PC-3 (cell line): ENCODE results near the gene CAMTA1. TPM values are rescaled to one million over a fixed set of nuclear protein-coding genes. Genes with fewer than 3 reads are reported as not detected.

Source experiments
- ATAC-seq: fragments of 200-7000 bp; cut with Tn5 transposase; 2 replicates; pipeline ENCODE4 v1.9.1; 2020; ENCODE audit warnings: mild to moderate bottlenecking, moderate library complexity
- BruUV-seq: library from RNA; stranded (reverse); fragments of 400-500 nt; replicated peaks from 2 replicates; lab custom pipeline; 2021; lab: Mats Ljungman, UMichigan
- CTCF ChIA-PET: fragments of 300-600 bp; sonication (Branson Sonifier 250); formaldehyde crosslinking; loops from one replicate; lab custom pipeline; 2022; ENCODE audit warnings: antibody characterized with exemption; lab: Charles Lee
- POLR2A ChIA-PET: fragments of 300-600 bp; sonication (Branson Sonifier 250); formaldehyde crosslinking; loops from one replicate; lab custom pipeline; 2022; ENCODE audit warnings: antibody characterized with exemption; ENCODE audit not compliant: unreplicated experiment; lab: Charles Lee
- DNase-seq: peaks from one replicate; pipeline ENCODE4 v3.0.0-alpha.2; 2015
- H2AFZ ChIP-seq: fragments of 300-600 bp; sonication (generic); 2 replicates; pipeline ENCODE4 v1.6.0; 2016; ENCODE audit warnings: antibody characterized with exemption, low read length
- H3F3A ChIP-seq: fragments of 300-600 bp; sonication (generic); one replicate; pipeline ENCODE4 v1.6.0; 2017; ENCODE audit warnings: antibody characterized with exemption, low read length, control low read depth, mild to moderate bottlenecking; ENCODE audit not compliant: unreplicated experiment
- H3K27ac ChIP-seq: fragments of 300-600 bp; sonication (generic); 2 replicates; pipeline ENCODE4 v1.5.1; 2016; ENCODE audit warnings: mild to moderate bottlenecking, low read length
- H3K27me3 ChIP-seq: fragments of 300-600 bp; sonication (generic); 2 replicates; pipeline ENCODE4 v1.6.1; 2016; ENCODE audit warnings: low read length, mixed read lengths
- H3K36me3 ChIP-seq: fragments of 300-600 bp; sonication (generic); 2 replicates; pipeline ENCODE4 v1.6.1; 2016; ENCODE audit warnings: low read depth, mixed run types, low read length, mixed read lengths
- H3K4me1 ChIP-seq: fragments of 300-600 bp; sonication (generic); 2 replicates; pipeline ENCODE4 v1.5.1; 2016; ENCODE audit warnings: low read length; ENCODE audit not compliant: insufficient read depth
- H3K4me2 ChIP-seq: fragments of 300-600 bp; sonication (generic); 2 replicates; pipeline ENCODE4 v1.6.0; 2016; ENCODE audit warnings: low read length
- H3K4me3 ChIP-seq: fragments of 300-600 bp; sonication (generic); 2 replicates; pipeline ENCODE4 v1.5.1; 2016; ENCODE audit warnings: mild to moderate bottlenecking, low read length, mixed read lengths
- H3K79me2 ChIP-seq: fragments of 300-600 bp; sonication (generic); 2 replicates; pipeline ENCODE4 v1.6.1; 2017; ENCODE audit warnings: low read length, mixed read lengths
- H3K9ac ChIP-seq: fragments of 300-600 bp; sonication (generic); 2 replicates; pipeline ENCODE4 v1.6.0; 2016; ENCODE audit warnings: mild to moderate bottlenecking, low read length
- H3K9me2 ChIP-seq: fragments of 300-600 bp; sonication (generic); replicated peaks from 2 replicates; pipeline ENCODE4 v1.6.1; 2016; ENCODE audit warnings: mixed run types, low read length, mixed read lengths
- H3K9me3 ChIP-seq: fragments of 300-600 bp; sonication (generic); 2 replicates; pipeline ENCODE4 v1.6.1; 2016; ENCODE audit warnings: low read length, mixed read lengths
- H4K20me1 ChIP-seq: fragments of 300-600 bp; sonication (generic); 2 replicates; pipeline ENCODE4 v1.6.1; 2016; ENCODE audit warnings: low read length, mixed read lengths
- EZH2 ChIP-seq: fragments of 300-600 bp; sonication (generic); IDR thresholded peaks from one replicate; pipeline ENCODE4 v1.6.1; 2017; ENCODE audit warnings: antibody characterized with exemption, mild to moderate bottlenecking, low read length; ENCODE audit not compliant: unreplicated experiment
- EZH2phosphoT487 ChIP-seq: fragments of 300-600 bp; sonication (generic); IDR thresholded peaks from 2 replicates; pipeline ENCODE4 v1.6.1; 2018; ENCODE audit warnings: mild to moderate bottlenecking, antibody characterized with exemption, low read length, borderline replicate concordance
- intact Hi-C: fragments of 100-400 bp; cut with micrococcal nuclease; formaldehyde crosslinking; loops from 2 replicates; pipeline ENCODE4 v1.9.0; 2023
- total RNA-seq: library from RNA; depleted of rRNA; stranded (reverse); fragments of >200 nt; gene quantifications from 2 replicates; pipeline ENCODE4 v1.2.3, GENCODE V29; 2014
- TF ChIP-seq, protein P1 (sequence below): fragments of 300-600 bp; sonication (generic); conservative IDR thresholded peaks from 2 replicates; pipeline ENCODE4 v1.5.1; 2017; ENCODE audit warnings: antibody characterized with exemption, low read depth, mild to moderate bottlenecking, low read length

The CAMTA1 gene
- total RNA-seq, 1 experiment from 2014 or later, result 40.8 TPM

DNA sequence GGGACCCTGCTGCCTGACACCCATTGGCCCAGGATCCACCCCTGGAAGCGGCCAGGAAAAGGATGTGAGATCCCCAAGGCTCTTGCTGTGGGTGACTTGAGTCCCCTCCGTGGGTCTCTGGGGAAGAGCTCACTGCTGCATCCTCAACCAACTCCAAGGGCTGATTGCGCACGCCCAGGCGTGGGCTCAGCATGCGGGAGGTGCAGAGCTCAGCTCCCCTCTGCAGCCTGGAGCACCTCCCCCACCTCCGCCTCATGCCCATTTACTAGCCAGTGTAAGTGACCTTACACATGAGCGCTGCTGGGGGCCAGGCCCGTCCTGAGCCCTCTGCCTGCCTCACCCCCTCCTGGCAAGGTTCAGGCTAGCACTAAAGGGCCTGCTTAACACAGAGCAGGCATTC lies 847.4 kb downstream of the CAMTA1 start:
- no peak overlapping the region for H3K4me3 ChIP-seq
- H3K27me3 ChIP-seq, result peaks cover 94% of the 10 kb centered on the region
- ChIA-PET CTCF (no interaction called here), POLR2A (no interaction called here)
- no peaks in the 10 kb centered on the region for H3K4me1 ChIP-seq
- intact Hi-C loops, result no loop called here
- no peak overlapping the region for H3K9ac ChIP-seq
- H3K27ac ChIP-seq, result no peak overlapping the region
- H3K4me2 ChIP-seq, result no peak overlapping the region
- TF ChIP-seq EZH2phosphoT487, result no peak
- TF ChIP-seq, protein P1, sequence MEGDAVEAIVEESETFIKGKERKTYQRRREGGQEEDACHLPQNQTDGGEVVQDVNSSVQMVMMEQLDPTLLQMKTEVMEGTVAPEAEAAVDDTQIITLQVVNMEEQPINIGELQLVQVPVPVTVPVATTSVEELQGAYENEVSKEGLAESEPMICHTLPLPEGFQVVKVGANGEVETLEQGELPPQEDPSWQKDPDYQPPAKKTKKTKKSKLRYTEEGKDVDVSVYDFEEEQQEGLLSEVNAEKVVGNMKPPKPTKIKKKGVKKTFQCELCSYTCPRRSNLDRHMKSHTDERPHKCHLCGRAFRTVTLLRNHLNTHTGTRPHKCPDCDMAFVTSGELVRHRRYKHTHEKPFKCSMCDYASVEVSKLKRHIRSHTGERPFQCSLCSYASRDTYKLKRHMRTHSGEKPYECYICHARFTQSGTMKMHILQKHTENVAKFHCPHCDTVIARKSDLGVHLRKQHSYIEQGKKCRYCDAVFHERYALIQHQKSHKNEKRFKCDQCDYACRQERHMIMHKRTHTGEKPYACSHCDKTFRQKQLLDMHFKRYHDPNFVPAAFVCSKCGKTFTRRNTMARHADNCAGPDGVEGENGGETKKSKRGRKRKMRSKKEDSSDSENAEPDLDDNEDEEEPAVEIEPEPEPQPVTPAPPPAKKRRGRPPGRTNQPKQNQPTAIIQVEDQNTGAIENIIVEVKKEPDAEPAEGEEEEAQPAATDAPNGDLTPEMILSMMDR, result no peak
- no peak for TF ChIP-seq EZH2
- no peaks in the 10 kb centered on the region for H3K36me3 ChIP-seq
- no TSS peak for BruUV-seq
- H2AFZ ChIP-seq, result no peak overlapping the region
- no peak for ATAC-seq
- no peaks in the 10 kb centered on the region for H3F3A ChIP-seq
- H3K9me2 ChIP-seq, result no peaks in the 10 kb centered on the region
- no peaks in the 10 kb centered on the region for H3K9me3 ChIP-seq
- H3K79me2 ChIP-seq, result no peaks in the 10 kb centered on the region
- DNase-seq, result no peak
- no peaks in the 10 kb centered on the region for H4K20me1 ChIP-seq

DNA sequence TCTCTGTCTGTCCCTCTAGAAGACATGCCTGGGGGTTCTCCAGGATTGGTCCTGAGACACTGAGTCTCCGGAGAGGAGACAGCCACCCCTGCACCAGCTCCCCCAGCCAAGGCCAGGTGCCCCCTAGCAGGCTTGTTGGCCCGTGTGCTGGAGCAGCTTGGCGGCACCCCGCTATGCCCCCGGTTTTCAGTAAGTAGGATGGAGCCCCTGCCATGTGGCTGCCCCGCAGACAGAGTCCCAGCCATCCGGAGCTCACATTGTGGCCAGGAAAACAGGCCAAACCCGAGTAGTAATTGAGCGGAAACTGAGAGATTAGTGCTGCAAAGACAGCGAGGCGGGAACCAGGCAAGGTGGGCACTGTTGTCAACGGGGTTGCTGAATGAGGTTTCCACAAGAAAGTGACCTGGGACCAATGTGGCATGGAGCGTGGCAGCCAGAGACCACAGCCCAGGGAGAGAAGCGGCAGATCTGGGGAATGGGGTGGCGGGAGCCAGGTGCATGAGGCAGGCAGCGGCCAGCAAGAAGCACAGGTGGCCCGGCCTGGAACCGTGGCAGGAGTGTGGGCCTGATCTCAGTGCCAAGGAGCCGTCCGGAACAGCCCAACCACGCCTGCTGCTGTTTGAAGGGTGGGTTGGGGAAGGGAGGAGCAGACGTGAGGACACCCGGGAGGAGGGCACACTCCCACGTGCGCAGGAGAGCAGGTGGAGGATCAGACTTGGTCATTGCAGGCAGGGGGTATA lies 848.4 kb downstream of the CAMTA1 start:
- no peaks in the 10 kb centered on the region for H3F3A ChIP-seq
- no peaks in the 10 kb centered on the region for H4K20me1 ChIP-seq
- H3K4me2 ChIP-seq, result no peak overlapping the region
- H3K27me3 ChIP-seq, result peaks cover 86% of the 10 kb centered on the region
- no peak overlapping the region for H2AFZ ChIP-seq
- H3K36me3 ChIP-seq, result no peaks in the 10 kb centered on the region
- CTCF ChIA-PET, result no interaction called here
- no peak for DNase-seq
- POLR2A ChIA-PET, result no interaction called here
- BruUV-seq, result no TSS peak
- no peak overlapping the region for H3K27ac ChIP-seq
- H3K9ac ChIP-seq, result no peak overlapping the region
- no peaks in the 10 kb centered on the region for H3K4me1 ChIP-seq
- no peaks in the 10 kb centered on the region for H3K9me3 ChIP-seq
- H3K4me3 ChIP-seq, result no peak overlapping the region
- TF ChIP-seq, protein P1, result no peak
- TF ChIP-seq EZH2 (no peak), EZH2phosphoT487 (no peak)
- H3K79me2 ChIP-seq, result no peaks in the 10 kb centered on the region
- no peaks in the 10 kb centered on the region for H3K9me2 ChIP-seq
- intact Hi-C loops, result no loop called here
- no peak for ATAC-seq

DNA sequence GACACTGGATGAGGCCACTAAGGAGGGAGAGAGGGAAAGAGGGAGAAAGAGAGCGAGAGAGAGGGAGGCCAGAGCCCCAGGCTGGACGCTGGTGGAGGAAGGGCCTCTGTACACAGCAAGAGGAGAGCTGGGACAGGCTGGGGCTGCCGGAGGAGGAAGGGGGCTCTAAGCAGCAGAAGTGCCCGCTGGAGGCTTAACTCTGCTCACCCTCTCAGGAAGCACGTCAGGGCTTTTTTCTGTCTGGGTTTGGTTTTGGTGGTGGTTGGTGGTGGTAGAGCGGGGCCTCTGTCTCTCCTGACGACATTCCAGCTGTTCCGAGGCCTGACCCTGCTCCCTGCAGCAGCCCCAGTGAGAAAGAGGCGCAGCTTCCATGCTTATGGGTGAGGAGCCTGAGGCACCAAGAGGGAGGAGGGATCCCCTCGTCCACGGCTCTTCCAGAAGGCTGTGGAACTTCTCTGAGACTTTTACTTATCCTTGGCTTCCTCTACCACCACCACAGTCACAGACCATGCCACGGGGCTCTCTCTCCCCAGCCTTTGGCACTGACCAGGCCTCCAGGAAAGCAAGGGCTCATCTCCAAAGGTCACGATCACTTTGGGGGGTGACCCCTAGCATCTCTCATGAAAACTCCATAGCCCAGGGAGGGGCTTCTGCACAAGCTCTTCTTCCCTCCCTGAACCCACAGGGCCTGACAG lies 849.4 kb downstream of the CAMTA1 start:
- Histone ChIP-seq H3K9ac (no peak overlapping the region), H3K9me2 (no peaks in the 10 kb centered on the region), H3K36me3 (no peaks in the 10 kb centered on the region), H3K4me3 (no peak overlapping the region), H3F3A (no peaks in the 10 kb centered on the region), H2AFZ (no peak overlapping the region), H3K79me2 (no peaks in the 10 kb centered on the region), H3K27ac (no peak overlapping the region), H3K4me2 (no peak overlapping the region), H3K27me3 (peaks cover 78% of the 10 kb centered on the region), H3K4me1 (no peaks in the 10 kb centered on the region), H4K20me1 (no peaks in the 10 kb centered on the region), H3K9me3 (no peaks in the 10 kb centered on the region)
- intact Hi-C loops, result no loop called here
- CTCF ChIA-PET, result no interaction called here
- DNase-seq (no peak), ATAC-seq (no peak)
- no TSS peak for BruUV-seq
- TF ChIP-seq EZH2 (no peak), EZH2phosphoT487 (no peak)
- TF ChIP-seq, protein P1, result no peak
- POLR2A ChIA-PET, result no interaction called here
